SIG-M5 (cell line): ENCODE results near the gene KCNIP3.

ENCODE experiments used
- DNase-seq: peaks from one replicate; lab custom pipeline; 2025; lab: John Stamatoyannopoulos, UW

Gene KCNIP3

GRCh38 chr2:95274291-95275150 lies 22.6 kb upstream of the KCNIP3 start, which contains the start of gene PROM2:
Gene PROM2 (plus strand): TSS chr2:95274449. CDS start chr2:95274586, 137 bp downstream.
- no peak for DNase-seq

- no peak for DNase-seq
Observed at GRCh38 chr2:95275151-95275515, 22.0 kb upstream of the KCNIP3 start.

GRCh38 chr2:95275601-95276243 lies 21.4 kb upstream of the KCNIP3 start:
- DNase-seq = no peak

GRCh38 chr2:95276244-95276887 lies 20.8 kb upstream of the KCNIP3 start:
- DNase-seq = no peak

- no peak for DNase-seq
Observed at GRCh38 chr2:95276888-95277245, 20.3 kb upstream of the KCNIP3 start.

GRCh38 chr2:95277246-95277906 lies 19.8 kb upstream of the KCNIP3 start:
- DNase-seq = no peak

- no peak for DNase-seq
Observed at GRCh38 chr2:95278051-95278471, 19.1 kb upstream of the KCNIP3 start.

- no peak for DNase-seq
Observed at GRCh38 chr2:95278637-95279225, 18.4 kb upstream of the KCNIP3 start.

- no peak for DNase-seq
Observed at GRCh38 chr2:95279435-95280035, 17.6 kb upstream of the KCNIP3 start.

GRCh38 chr2:95281071-95281470 lies 16.1 kb upstream of the KCNIP3 start:
- no peak for DNase-seq

- DNase-seq = no peak
Observed at GRCh38 chr2:95281786-95282185, 15.4 kb upstream of the KCNIP3 start.

GRCh38 chr2:95282458-95282857 lies 14.7 kb upstream of the KCNIP3 start:
- no peak for DNase-seq

- DNase-seq = no peak
Observed at GRCh38 chr2:95283562-95283961, 13.6 kb upstream of the KCNIP3 start.

GRCh38 chr2:95284886-95285541 lies 12.1 kb upstream of the KCNIP3 start:
- DNase-seq = no peak

GRCh38 chr2:95285542-95285932 lies 11.6 kb upstream of the KCNIP3 start:
- DNase-seq = no peak

- no peak for DNase-seq
Observed at GRCh38 chr2:95287336-95287735, 9.8 kb upstream of the KCNIP3 start.

- DNase-seq = no peak
Observed at GRCh38 chr2:95287806-95288205, 9.3 kb upstream of the KCNIP3 start.

- DNase-seq = no peak
Observed at GRCh38 chr2:95289253-95289652, 7.9 kb upstream of the KCNIP3 start.

- DNase-seq = no peak
Observed at GRCh38 chr2:95291222-95291621, 5.9 kb upstream of the KCNIP3 start.

GRCh38 chr2:95292623-95293260 lies 4.4 kb upstream of the KCNIP3 start:
- DNase-seq = no peak
